H9 (cell line): ENCODE results near the gene DNAH8. TPM values are rescaled to one million over a fixed set of nuclear protein-coding genes. Genes with fewer than 3 reads are reported as not detected.

Experiments used
- DNase-seq: peaks from one replicate; pipeline ENCODE4 v3.0.0-alpha.2; 2017
- H2AFZ ChIP-seq: one replicate; pipeline ENCODE4 v1.6.1; 2013; ENCODE audit warnings: mild to moderate bottlenecking, low read length, control low read depth, moderate library complexity
- H2AK5ac ChIP-seq: 2 replicates; pipeline ENCODE4 v1.6.1; 2013; ENCODE audit warnings: low read length, control low read depth, mixed read lengths; ENCODE audit not compliant: insufficient read length
- H2BK120ac ChIP-seq: one replicate; pipeline ENCODE4 v1.6.1; 2013; ENCODE audit warnings: low read depth, mild to moderate bottlenecking, low read length, control low read depth, inconsistent platforms; ENCODE audit not compliant: poor library complexity, severe bottlenecking
- H2BK12ac ChIP-seq: 2 replicates; pipeline ENCODE4 v1.6.1; 2013; ENCODE audit warnings: low read length, control low read depth, mixed read lengths, low read depth; ENCODE audit not compliant: insufficient read length
- H2BK15ac ChIP-seq: 2 replicates; pipeline ENCODE4 v1.6.1; 2013; ENCODE audit warnings: low read depth, low read length, control low read depth
- H2BK20ac ChIP-seq: one replicate; pipeline ENCODE4 v1.6.1; 2013; ENCODE audit warnings: low read depth, mild to moderate bottlenecking, low read length, control low read depth, inconsistent platforms; ENCODE audit not compliant: poor library complexity, severe bottlenecking
- H2BK5ac ChIP-seq: 2 replicates; pipeline ENCODE4 v1.6.1; 2013; ENCODE audit warnings: low read length, control low read depth, mixed read lengths; ENCODE audit not compliant: insufficient read length
- H3K14ac ChIP-seq: 2 replicates; pipeline ENCODE4 v1.6.1; 2013; ENCODE audit warnings: low read length, control low read depth; ENCODE audit not compliant: insufficient read depth
- H3K18ac ChIP-seq: 2 replicates; pipeline ENCODE4 v1.6.1; 2013; ENCODE audit warnings: low read depth, mild to moderate bottlenecking, mixed read lengths, low read length, control low read depth; ENCODE audit not compliant: insufficient read length
- H3K23ac ChIP-seq: 2 replicates; pipeline ENCODE4 v1.6.1; 2013; ENCODE audit warnings: low read length, control low read depth, mixed read lengths, low read depth; ENCODE audit not compliant: insufficient read length
- H3K23me2 ChIP-seq: 2 replicates; pipeline ENCODE4 v1.6.1; 2013; ENCODE audit warnings: low read depth, mild to moderate bottlenecking, mixed read lengths, low read length, control low read depth; ENCODE audit not compliant: insufficient read length, poor library complexity, severe bottlenecking
- H3K27ac ChIP-seq: 2 replicates; pipeline ENCODE4 v1.5.1; 2013; ENCODE audit warnings: low read length, control low read depth, mixed read lengths, low read depth; ENCODE audit not compliant: insufficient read length
- H3K27me3 ChIP-seq: 2 replicates; pipeline ENCODE4 v1.6.1; 2013; ENCODE audit warnings: low read length, control low read depth, inconsistent platforms; ENCODE audit not compliant: insufficient read depth
- H3K4ac ChIP-seq: 2 replicates; pipeline ENCODE4 v1.6.1; 2013; ENCODE audit warnings: low read depth, mild to moderate bottlenecking, control low read depth, inconsistent platforms, low read length, moderate library complexity
- H3K4me1 ChIP-seq: 2 replicates; pipeline ENCODE4 v1.6.1; 2013; ENCODE audit warnings: low read length, control low read depth, inconsistent platforms; ENCODE audit not compliant: insufficient read depth
- H3K4me2 ChIP-seq: 2 replicates; pipeline ENCODE4 v1.6.1; 2013; ENCODE audit warnings: low read length, control low read depth, mixed read lengths; ENCODE audit not compliant: insufficient read length, insufficient read depth
- H3K56ac ChIP-seq: 2 replicates; pipeline ENCODE4 v1.6.1; 2013; ENCODE audit warnings: low read depth, mild to moderate bottlenecking, mixed read lengths, low read length, control low read depth; ENCODE audit not compliant: insufficient read length
- H3K79me1 ChIP-seq: 2 replicates; pipeline ENCODE4 v1.6.1; 2013; ENCODE audit warnings: low read depth, mild to moderate bottlenecking, moderate library complexity, low read length, control low read depth, inconsistent platforms; ENCODE audit not compliant: insufficient read depth, poor library complexity, severe bottlenecking
- H3K79me2 ChIP-seq: 2 replicates; pipeline ENCODE4 v1.6.1; 2013; ENCODE audit warnings: low read length, control low read depth, inconsistent platforms; ENCODE audit not compliant: insufficient read depth
- H3K9ac ChIP-seq: 2 replicates; pipeline ENCODE4 v1.6.1; 2013; ENCODE audit warnings: low read length, control low read depth, mixed read lengths; ENCODE audit not compliant: insufficient read length; ENCODE audit errors: extremely low read depth
- H3K9me3 ChIP-seq: one replicate; pipeline ENCODE4 v1.6.1; 2013; ENCODE audit warnings: low read depth, low read length, inconsistent platforms; ENCODE audit not compliant: control insufficient read depth
- H3T11ph ChIP-seq: one replicate; pipeline ENCODE4 v1.6.1; 2013; ENCODE audit warnings: mild to moderate bottlenecking, low read length, control low read depth, inconsistent platforms
- H4K20me1 ChIP-seq: one replicate; pipeline ENCODE4 v1.6.1; 2013; ENCODE audit not compliant: control insufficient read depth, insufficient read length, insufficient read depth
- H4K5ac ChIP-seq: 2 replicates; pipeline ENCODE4 v1.6.1; 2013; ENCODE audit warnings: low read depth, mild to moderate bottlenecking, mixed read lengths, low read length, control low read depth; ENCODE audit not compliant: insufficient read length
- H4K8ac ChIP-seq: replicated peaks from 2 replicates; pipeline ENCODE4 v1.6.1; 2013; ENCODE audit warnings: low read length, control low read depth, mixed read lengths, low read depth; ENCODE audit not compliant: insufficient read length
- H4K91ac ChIP-seq: 2 replicates; pipeline ENCODE4 v1.6.1; 2013; ENCODE audit warnings: low read depth, mild to moderate bottlenecking, moderate library complexity, mixed read lengths, low read length, control low read depth; ENCODE audit not compliant: insufficient read length
- H3K27ac Mint-ChIP-seq, 3 experiments: 2 replicates in 2 of 3; 3 replicates in 1 of 3; pipeline ENCODE4 v1.8.0; 2020 to 2021; ENCODE audit warnings: mixed read lengths in 3 of 3, mild to moderate bottlenecking in 1 of 3, moderate library complexity in 1 of 3
- H3K27me3 Mint-ChIP-seq: 2 replicates; pipeline ENCODE4 v1.8.0; 2021; ENCODE audit warnings: low read depth, mild to moderate bottlenecking, moderate library complexity, mixed read lengths
- H3K36me3 Mint-ChIP-seq, 3 experiments: 2 replicates in 2 of 3; 3 replicates in 1 of 3; pipeline ENCODE4 v1.8.0; 2020 to 2021; ENCODE audit warnings: low read depth in 3 of 3, mixed read lengths in 3 of 3; ENCODE audit not compliant: insufficient read depth in 1 of 3
- H3K4me1 Mint-ChIP-seq, 2 experiments: 2 replicates each; pipeline ENCODE4 v1.8.0; 2020; ENCODE audit warnings: mixed read lengths in 2 of 2
- H3K4me3 Mint-ChIP-seq, 2 experiments: 2 replicates in 1 of 2; 3 replicates in 1 of 2; pipeline ENCODE4 v1.8.0; 2020 to 2021; ENCODE audit warnings: mild to moderate bottlenecking in 2 of 2, mixed read lengths in 2 of 2, moderate library complexity in 1 of 2
- H3K9me3 Mint-ChIP-seq, 2 experiments: 2 replicates in 1 of 2; 3 replicates in 1 of 2; pipeline ENCODE4 v1.8.0; 2020; ENCODE audit warnings: mild to moderate bottlenecking in 2 of 2, mixed read lengths in 2 of 2, moderate library complexity in 1 of 2
- CTCF ChIP-seq: fragments of 200-600 bp; sonication (generic); conservative IDR thresholded peaks from 3 replicates; pipeline ENCODE4 v1.8.0; 2021; ENCODE audit warnings: antibody characterized with exemption, mild to moderate bottlenecking
- WGBS: extraction: QIAGEN DNeasy Blood & Tissue Kit; methylation state at CpG from one replicate; pipeline ENCODE4 v1.1.7; 2013; ENCODE audit warnings: missing lambda C conversion rate, low lambda C conversion rate, mixed read lengths; ENCODE audit not compliant: insufficient read length; ENCODE audit errors: extremely low coverage; 5-methylcytosine and 5-hydroxymethylcytosine counted together
- total RNA-seq: library from RNA; stranded (reverse); gene quantifications from 2 replicates; pipeline ENCODE4 v1.2.1, GENCODE V29; 2021

The DNAH8 gene
- total RNA-seq, 1 experiment from 2014 or later: not detected

- Mint-ChIP-seq H3K9me3 (no peaks in the 10 kb centered on the region), H3K4me1 (peaks cover 22 to 30% of the 10 kb centered on the region in 2 experiments), H3K36me3 (no peaks in the 10 kb centered on the region), H3K4me3 (no peak overlapping the region), H3K27ac (no peak overlapping the region), H3K27me3 (peaks cover 62% of the 10 kb centered on the region)
- H3K23me2 ChIP-seq: peaks cover 11% of the 10 kb centered on the region
- H3K14ac ChIP-seq: no peak overlapping the region
- WGBS: no CpG with 5 or more reads among the region's 4 CpGs
- no peak overlapping the region for H3K56ac ChIP-seq
- H3K27me3 ChIP-seq: peaks cover 21% of the 10 kb centered on the region; the same call in 1 of the 2 replicates
- no peak overlapping the region for H3K9ac ChIP-seq
- H4K8ac ChIP-seq: no peak overlapping the region
- H3K79me1 ChIP-seq: no peaks in the 10 kb centered on the region
- no peak overlapping the region for H2BK20ac ChIP-seq
- no peak for TF ChIP-seq CTCF
- no peak overlapping the region for H2BK5ac ChIP-seq
- H4K20me1 ChIP-seq: no peaks in the 10 kb centered on the region
- H3K9me3 ChIP-seq: no peaks in the 10 kb centered on the region
- H4K91ac ChIP-seq: no peak overlapping the region
- no peak overlapping the region for H2BK120ac ChIP-seq
- no peak overlapping the region for H4K5ac ChIP-seq
- no peak overlapping the region for H3K23ac ChIP-seq
- no peak overlapping the region for H2AFZ ChIP-seq
- H3K18ac ChIP-seq: no peak overlapping the region
- DNase-seq: no peak
- peaks cover 3% of the 10 kb centered on the region; the same call in 1 of the 2 replicates for H3K4me1 ChIP-seq
- no peak overlapping the region for H3T11ph ChIP-seq
- no peak overlapping the region for H2BK15ac ChIP-seq
- H2AK5ac ChIP-seq: no peak overlapping the region
- no peak overlapping the region for H3K4ac ChIP-seq
- H2BK12ac ChIP-seq: no peak overlapping the region
- H3K4me2 ChIP-seq: no peak overlapping the region
- no peak overlapping the region for H3K27ac ChIP-seq
- H3K79me2 ChIP-seq: no peaks in the 10 kb centered on the region
Measured at GRCh38 chr6:39051399-39052122, 336.4 kb downstream of the DNAH8 start.
